Cardiac muscle cell (in vitro differentiated cells and primary cell): ENCODE results near the gene USP48. TPM values are rescaled to one million over a fixed set of nuclear protein-coding genes. Genes with fewer than 3 reads are reported as not detected.

ENCODE experiments used
- DNase-seq, 2 donors: peaks; one replicate each; pipeline versions ENCODE4 v3.0.0 to v3.0.0-alpha.2; 2010 to 2017; ENCODE audit warnings: low read depth in 1 of 2, low spot score in 1 of 2
- H3K27ac ChIP-seq: fragments of 200-600 bp; sonication (generic); 2 replicates; pipeline ENCODE4 v1.5.1; 2016
- H3K27me3 ChIP-seq: fragments of 200-600 bp; sonication (generic); 2 replicates; pipeline ENCODE4 v1.6.0; 2016; ENCODE audit warnings: control low read depth
- H3K36me3 ChIP-seq: fragments of 200-600 bp; sonication (generic); 2 replicates; pipeline ENCODE4 v1.5.1; 2016; ENCODE audit warnings: control low read depth
- H3K4me1 ChIP-seq: fragments of 200-600 bp; sonication (generic); 2 replicates; pipeline ENCODE4 v1.8.1; 2017; ENCODE audit warnings: low read depth, mild to moderate bottlenecking, mixed run types
- H3K4me3 ChIP-seq: fragments of 200-600 bp; sonication (generic); 2 replicates; pipeline ENCODE4 v1.5.1; 2016; ENCODE audit warnings: mild to moderate bottlenecking
- H3K9me3 ChIP-seq: fragments of 200-600 bp; sonication (generic); 2 replicates; pipeline ENCODE4 v1.5.1; 2017; ENCODE audit warnings: low read depth, mild to moderate bottlenecking, control low read depth
- CTCF ChIP-seq: IDR thresholded peaks from 2 replicates; pipeline ENCODE4 v1.5.1; 2012; ENCODE audit warnings: low read depth, mild to moderate bottlenecking, low read length
- polyA plus RNA-seq: library from polyadenylated mRNA; unstranded; fragments of >200 nt; fragmentation: Nextera tagmentation; extraction: Ambion mirVana; gene quantifications from 2 replicates; pipeline ENCODE4 v1.2.1, GENCODE V29; 2016
- total RNA-seq: library from RNA; depleted of rRNA; stranded (reverse); fragments of >200 nt; gene quantifications from 2 replicates; pipeline ENCODE4 v1.2.3, GENCODE V29; 2016

USP48 gene
- total and polyA plus RNA-seq, 2 experiments from 2014 or later: 29.6 to 52.4 TPM

GRCh38 chr1:21670059-21670881 is 112.7 kb downstream of the USP48 start:
- Histone ChIP-seq H3K36me3 (no peaks in the 10 kb centered on the region), H3K4me3 (no peak overlapping the region), H3K9me3 (no peaks in the 10 kb centered on the region), H3K4me1 (peaks cover 3% of the 10 kb centered on the region), H3K27ac (no peak overlapping the region), H3K27me3 (peaks cover 19% of the 10 kb centered on the region)
- peak in 1 of 2 donors; percentile 52 for DNase-seq
- TF ChIP-seq CTCF: no peak

DNA sequence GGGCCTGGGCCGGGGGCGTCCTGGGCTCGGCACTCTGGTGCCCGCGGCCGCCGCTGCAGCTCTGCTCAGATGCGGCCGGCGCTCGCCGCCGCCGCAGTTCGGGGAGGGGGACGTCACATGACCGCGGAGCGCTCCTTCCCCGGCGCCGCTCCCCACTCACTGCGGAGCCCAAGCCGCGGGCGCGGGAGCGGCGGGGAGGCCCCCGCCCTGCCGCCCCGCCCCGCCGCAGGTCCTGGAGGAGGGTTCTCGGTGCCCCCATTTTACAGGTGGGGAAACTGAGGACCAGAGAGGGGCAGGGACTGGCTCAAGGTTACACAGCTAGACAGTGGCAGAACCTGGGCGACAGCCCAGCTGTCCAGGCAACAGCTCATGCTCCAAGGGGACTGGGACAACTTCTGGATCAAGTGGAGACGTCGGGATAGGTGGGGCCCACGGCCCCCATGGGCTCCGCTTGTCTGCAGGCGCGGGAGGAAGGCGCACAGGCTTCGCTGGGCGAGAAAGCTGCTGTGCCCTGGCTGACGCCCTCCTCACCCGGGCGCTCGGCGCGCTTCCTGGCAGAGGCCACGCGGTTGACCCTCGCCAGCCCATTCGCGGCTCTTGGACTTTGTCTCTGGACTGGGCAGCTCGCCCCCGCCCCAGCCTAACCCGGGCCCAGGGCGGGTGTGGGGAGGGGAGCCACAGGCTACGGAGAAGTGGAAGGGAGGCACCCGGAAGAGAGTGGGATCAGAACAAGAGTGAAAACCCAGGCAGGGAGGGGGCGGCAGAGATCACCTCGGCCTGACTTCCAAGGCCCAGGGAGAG is 113.5 kb downstream of the USP48 start, which contains the start of gene RAP1GAP:
RAP1GAP (minus strand) TSS at position 100 of the 801 bp plus-strand sequence. CDS start 49,325 bp downstream, outside the sequence.
- Histone ChIP-seq H3K4me3 (peak within 1 kb of the TSS; percentile 54), H3K9me3 (no peaks in the 10 kb centered on the region), H3K4me1 (peaks cover 3% of the 10 kb centered on the region), H3K27me3 (peaks cover 19% of the 10 kb centered on the region), H3K27ac (no peak within 1 kb of the TSS), H3K36me3 (no peaks in the 10 kb centered on the region)
- DNase-seq: peak in 1 of 2 donors; percentile 67
- TF ChIP-seq CTCF: peak; percentile 11

GRCh38 chr1:21668951-21669257 is 114.0 kb downstream of the USP48 start:
- H3K36me3 ChIP-seq: no peaks in the 10 kb centered on the region
- peaks cover 3% of the 10 kb centered on the region for H3K4me1 ChIP-seq
- no peak for DNase-seq
- H3K9me3 ChIP-seq: no peaks in the 10 kb centered on the region
- no peak for TF ChIP-seq CTCF
- H3K27ac ChIP-seq: no peak overlapping the region
- H3K27me3 ChIP-seq: peaks cover 19% of the 10 kb centered on the region
- peak overlapping the region; percentile 54 for H3K4me3 ChIP-seq

DNA sequence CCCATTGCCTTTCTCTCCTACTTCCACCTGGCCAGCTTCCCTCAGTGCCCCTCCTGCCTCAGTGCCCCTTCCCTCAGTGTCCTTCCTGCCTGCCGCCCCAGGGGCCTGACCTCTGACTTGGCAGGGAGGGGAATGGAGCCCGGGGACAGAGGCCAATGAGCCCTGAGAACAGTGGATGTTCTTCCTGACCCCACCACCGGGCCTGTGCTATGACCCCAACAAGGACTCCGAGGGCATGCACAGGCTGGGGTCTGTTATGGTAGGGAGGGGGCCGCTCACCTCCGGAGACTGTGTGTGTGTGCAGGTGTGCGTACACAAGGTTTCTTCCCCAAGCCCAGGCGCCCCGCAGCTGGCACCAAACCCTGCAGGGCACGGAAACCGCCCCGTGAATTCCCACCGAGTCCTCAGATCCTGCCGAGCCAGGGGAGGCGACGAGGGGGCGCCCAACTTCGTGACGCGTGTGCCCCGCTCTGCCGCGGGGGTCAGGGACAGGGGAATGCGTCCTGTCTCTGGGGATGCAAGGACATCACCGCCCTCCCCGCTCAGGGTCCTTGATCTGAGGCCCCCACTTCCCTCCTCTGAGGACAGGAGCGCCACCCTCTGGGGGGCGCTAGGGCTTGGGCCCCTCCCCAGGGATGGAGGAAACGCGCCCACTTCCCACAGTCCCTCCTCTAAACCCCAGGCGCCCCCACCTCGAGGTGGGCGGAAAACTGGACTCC is 114.6 kb downstream of the USP48 start:
- Histone ChIP-seq H3K36me3 (no peaks in the 10 kb centered on the region), H3K4me3 (peak overlapping the region; percentile 54), H3K27me3 (peaks cover 19% of the 10 kb centered on the region), H3K27ac (no peak overlapping the region), H3K9me3 (no peaks in the 10 kb centered on the region), H3K4me1 (peaks cover 3% of the 10 kb centered on the region)
- DNase-seq: no peak
- peak; percentile 21 for TF ChIP-seq CTCF

GRCh38 chr1:21667348-21668231 is 115.4 kb downstream of the USP48 start:
- no peak for DNase-seq
- peaks cover 19% of the 10 kb centered on the region for H3K27me3 ChIP-seq
- H3K4me1 ChIP-seq: peaks cover 3% of the 10 kb centered on the region
- no peak for TF ChIP-seq CTCF
- no peak overlapping the region for H3K27ac ChIP-seq
- no peaks in the 10 kb centered on the region for H3K9me3 ChIP-seq
- H3K4me3 ChIP-seq: no peak overlapping the region
- H3K36me3 ChIP-seq: no peaks in the 10 kb centered on the region
